OCI-LY3 (cell line): ENCODE data around the gene MEP1B.

ENCODE experiments used
- H2AFZ ChIP-seq: fragments of 200-600, 300-600 bp; shearing (Covaris generic); 2 replicates; pipeline ENCODE4 v1.6.0; 2014; ENCODE audit warnings: antibody characterized with exemption, low read depth, low read length
- H3K27ac ChIP-seq: fragments of 200-600, 300-600 bp; sonication (generic); 2 replicates; pipeline ENCODE4 v1.5.1; 2014; ENCODE audit warnings: mild to moderate bottlenecking, low read length, moderate library complexity, mixed read lengths
- H3K27me3 ChIP-seq: fragments of 200-600, 300-600 bp; sonication (generic); 2 replicates; pipeline ENCODE4 v1.6.1; 2014; ENCODE audit warnings: low read depth, low read length, mixed read lengths
- H3K36me3 ChIP-seq: fragments of 200-600, 300-600 bp; sonication (generic); replicated peaks from 2 replicates; pipeline ENCODE3; 2014; ENCODE audit warnings: low read depth, low read length, mixed read lengths
- H3K4me1 ChIP-seq: fragments of 300-600, 200-600 bp; sonication (generic); 2 replicates; pipeline ENCODE4 v1.6.1; 2014; ENCODE audit warnings: low read length, mixed read lengths
- H3K4me2 ChIP-seq: fragments of 200-600, 300-600 bp; sonication (generic); 2 replicates; pipeline ENCODE4 v1.6.1; 2014; ENCODE audit warnings: low read length, mixed read lengths
- H3K4me3 ChIP-seq: fragments of 300-600, 200-600 bp; sonication (generic); 2 replicates; pipeline ENCODE4 v1.5.1; 2014; ENCODE audit warnings: antibody characterized with exemption, mild to moderate bottlenecking, low read length, moderate library complexity
- H3K79me2 ChIP-seq: fragments of 300-600, 200-600 bp; shearing (Covaris generic); 2 replicates; pipeline ENCODE4 v1.6.1; 2014; ENCODE audit warnings: mild to moderate bottlenecking, low read length, mixed read lengths
- H3K9ac ChIP-seq: fragments of 300-600, 200-600 bp; shearing (Covaris generic); 2 replicates; pipeline ENCODE4 v1.6.0; 2014; ENCODE audit warnings: mild to moderate bottlenecking, low read length, moderate library complexity
- H3K9me3 ChIP-seq: fragments of 200-600, 300-600 bp; shearing (Covaris generic); 2 replicates; pipeline ENCODE4 v1.6.1; 2014; ENCODE audit warnings: low read length, mixed read lengths; ENCODE audit not compliant: insufficient read depth
- H4K20me1 ChIP-seq: fragments of 200-600, 300-600 bp; sonication (generic); 2 replicates; pipeline ENCODE4 v1.6.1; 2016; ENCODE audit warnings: low read length, mixed read lengths; ENCODE audit not compliant: insufficient read depth
- EZH2phosphoT487 ChIP-seq: fragments of 200-600 bp; shearing (Covaris generic); IDR thresholded peaks from 2 replicates; pipeline ENCODE4 v1.6.1; 2018; ENCODE audit warnings: antibody characterized with exemption, mixed run types, low read depth
- TF ChIP-seq, protein P1 (sequence below): fragments of 200-600, 300-600 bp; sonication (generic); IDR thresholded peaks from 2 replicates; pipeline ENCODE4 v1.5.1; 2014; ENCODE audit warnings: antibody characterized with exemption, low read length, low read depth

The MEP1B gene

DNA sequence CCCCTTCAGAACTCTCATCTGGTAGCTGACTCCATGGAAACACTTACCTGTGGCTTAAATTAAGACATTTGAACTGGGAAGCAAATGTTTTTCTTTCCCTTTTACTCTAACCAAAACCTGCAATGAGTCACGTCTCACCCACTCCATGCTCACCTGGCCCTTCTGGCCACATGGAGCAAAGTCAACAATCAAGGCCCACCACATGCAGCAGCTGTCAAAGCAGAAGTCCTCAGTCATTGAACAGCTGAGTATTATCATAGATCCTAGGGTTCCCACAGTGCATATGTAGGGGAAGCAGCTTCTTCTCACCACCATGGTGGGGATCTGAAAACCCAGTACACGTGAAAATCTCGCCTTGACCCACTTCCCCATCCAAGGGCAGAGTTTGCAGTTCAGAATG, 12.3 kb upstream of the MEP1B start:
- no peaks in the 10 kb centered on the region for H4K20me1 ChIP-seq
- no peaks in the 10 kb centered on the region for H3K36me3 ChIP-seq
- no peak overlapping the region for H3K27ac ChIP-seq
- no peaks in the 10 kb centered on the region for H3K9me3 ChIP-seq
- no peaks in the 10 kb centered on the region for H3K27me3 ChIP-seq
- H3K4me1 ChIP-seq, result peaks cover 7% of the 10 kb centered on the region; the same call in 1 of the 2 replicates
- H3K4me2 ChIP-seq, result no peak overlapping the region
- no peak overlapping the region for H3K9ac ChIP-seq
- H3K79me2 ChIP-seq, result no peaks in the 10 kb centered on the region
- TF ChIP-seq, protein P1, sequence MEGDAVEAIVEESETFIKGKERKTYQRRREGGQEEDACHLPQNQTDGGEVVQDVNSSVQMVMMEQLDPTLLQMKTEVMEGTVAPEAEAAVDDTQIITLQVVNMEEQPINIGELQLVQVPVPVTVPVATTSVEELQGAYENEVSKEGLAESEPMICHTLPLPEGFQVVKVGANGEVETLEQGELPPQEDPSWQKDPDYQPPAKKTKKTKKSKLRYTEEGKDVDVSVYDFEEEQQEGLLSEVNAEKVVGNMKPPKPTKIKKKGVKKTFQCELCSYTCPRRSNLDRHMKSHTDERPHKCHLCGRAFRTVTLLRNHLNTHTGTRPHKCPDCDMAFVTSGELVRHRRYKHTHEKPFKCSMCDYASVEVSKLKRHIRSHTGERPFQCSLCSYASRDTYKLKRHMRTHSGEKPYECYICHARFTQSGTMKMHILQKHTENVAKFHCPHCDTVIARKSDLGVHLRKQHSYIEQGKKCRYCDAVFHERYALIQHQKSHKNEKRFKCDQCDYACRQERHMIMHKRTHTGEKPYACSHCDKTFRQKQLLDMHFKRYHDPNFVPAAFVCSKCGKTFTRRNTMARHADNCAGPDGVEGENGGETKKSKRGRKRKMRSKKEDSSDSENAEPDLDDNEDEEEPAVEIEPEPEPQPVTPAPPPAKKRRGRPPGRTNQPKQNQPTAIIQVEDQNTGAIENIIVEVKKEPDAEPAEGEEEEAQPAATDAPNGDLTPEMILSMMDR, result no peak
- TF ChIP-seq EZH2phosphoT487, result no peak
- no peak overlapping the region for H3K4me3 ChIP-seq
- no peak overlapping the region for H2AFZ ChIP-seq

DNA sequence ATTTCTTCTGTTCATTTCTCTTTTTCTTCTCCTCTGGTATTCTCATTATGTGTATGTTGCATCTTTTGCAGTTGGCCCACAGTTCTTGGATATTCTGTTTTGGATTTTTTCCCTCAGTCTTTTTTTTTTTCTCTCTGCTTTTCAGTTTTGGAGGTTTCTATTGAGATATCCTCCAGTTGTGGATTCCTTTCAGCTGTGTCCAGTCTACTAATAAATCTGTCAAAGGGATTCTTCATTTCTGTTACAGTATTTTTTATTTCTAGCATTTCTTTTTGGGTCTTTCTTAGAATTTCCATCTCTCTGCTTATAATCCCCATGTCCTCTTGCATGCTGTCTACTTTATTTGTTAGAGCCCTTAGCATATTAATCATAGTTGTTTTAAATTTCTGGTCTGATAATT, 6.3 kb upstream of the MEP1B start:
- Histone ChIP-seq H3K36me3 (no peaks in the 10 kb centered on the region), H3K4me3 (no peak overlapping the region), H3K79me2 (no peaks in the 10 kb centered on the region), H3K4me2 (no peak overlapping the region), H3K4me1 (no peaks in the 10 kb centered on the region), H3K9me3 (peaks cover 16% of the 10 kb centered on the region), H3K9ac (no peak overlapping the region), H3K27me3 (no peaks in the 10 kb centered on the region), H4K20me1 (no peaks in the 10 kb centered on the region), H2AFZ (no peak overlapping the region), H3K27ac (no peak overlapping the region)
- TF ChIP-seq EZH2phosphoT487, result no peak
- TF ChIP-seq, protein P1, result no peak

DNA sequence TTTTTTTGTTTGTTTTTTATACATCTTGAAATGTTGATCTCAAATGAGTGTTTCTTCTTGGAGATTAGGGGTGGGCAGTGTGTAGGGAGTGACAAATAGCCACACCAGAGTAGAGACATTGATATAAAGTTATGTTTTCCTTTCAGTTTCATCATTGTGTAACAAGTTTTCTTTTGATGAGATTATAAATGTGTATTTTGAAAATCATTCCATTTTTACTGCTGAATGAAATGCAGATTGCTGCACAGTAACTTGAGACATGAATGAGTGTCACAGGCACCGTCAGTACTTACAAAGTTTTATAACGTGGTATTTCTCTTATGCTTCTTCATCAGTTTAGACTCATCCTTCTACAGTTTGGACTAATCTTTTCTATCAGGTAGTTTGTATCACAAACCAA, 370 bp downstream of the MEP1B start:
- no peak overlapping the region for H3K9ac ChIP-seq
- no peak overlapping the region for H3K27ac ChIP-seq
- H3K4me1 ChIP-seq, result no peaks in the 10 kb centered on the region
- no peaks in the 10 kb centered on the region for H3K79me2 ChIP-seq
- H2AFZ ChIP-seq, result no peak overlapping the region
- TF ChIP-seq, protein P1, result no peak
- TF ChIP-seq EZH2phosphoT487, result no peak
- no peak overlapping the region for H3K4me3 ChIP-seq
- no peaks in the 10 kb centered on the region for H4K20me1 ChIP-seq
- no peaks in the 10 kb centered on the region for H3K27me3 ChIP-seq
- H3K36me3 ChIP-seq, result no peaks in the 10 kb centered on the region
- no peaks in the 10 kb centered on the region for H3K9me3 ChIP-seq
- no peak overlapping the region for H3K4me2 ChIP-seq

DNA sequence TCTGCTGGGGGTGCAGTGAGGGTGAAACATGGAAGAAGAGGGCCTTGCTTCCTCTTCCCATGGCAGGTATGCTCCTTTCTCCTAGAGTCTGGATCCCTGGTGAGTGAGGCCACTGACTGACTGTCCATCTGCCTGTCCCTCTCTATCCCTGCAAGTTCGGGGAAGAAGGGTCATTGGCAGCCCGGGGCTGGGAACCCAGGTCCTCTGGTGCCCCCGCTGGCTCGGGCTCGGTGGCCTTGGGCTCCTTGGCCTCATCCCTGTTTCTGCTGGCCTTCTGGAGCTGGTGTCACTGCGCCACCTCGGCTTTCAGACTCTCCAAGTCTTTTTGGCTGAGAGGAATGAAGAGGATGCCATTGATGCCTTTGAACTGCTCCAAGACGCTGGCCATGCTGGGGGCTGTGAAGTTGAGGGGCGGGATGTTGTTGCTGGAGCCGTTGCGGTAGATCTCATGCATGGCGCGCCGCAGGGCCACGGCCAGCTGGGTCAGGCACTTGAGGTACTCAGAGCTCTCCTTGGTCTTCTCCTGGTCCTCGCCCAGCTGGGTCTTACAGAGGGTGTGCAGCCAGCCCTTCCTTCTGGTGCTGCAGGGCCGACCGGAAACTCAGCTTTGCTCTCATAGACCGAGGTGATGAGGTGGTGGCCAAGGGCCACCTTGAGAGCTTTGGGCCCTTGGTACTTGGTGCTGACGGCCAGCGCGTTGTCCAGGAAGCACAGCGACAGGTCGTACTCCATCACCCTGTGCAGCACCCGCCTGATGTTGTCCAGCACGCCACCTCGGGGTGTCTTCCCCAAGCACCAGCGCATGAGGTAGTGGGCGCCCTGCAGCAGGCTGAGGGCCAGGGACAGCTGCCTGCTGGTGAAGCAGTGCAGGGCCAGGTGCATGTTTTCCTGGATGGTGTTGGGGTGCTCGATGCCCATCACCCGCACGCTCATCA, 6.3 kb downstream of the MEP1B start:
- Histone ChIP-seq H3K27ac (no peak overlapping the region), H3K9me3 (no peaks in the 10 kb centered on the region), H2AFZ (no peak overlapping the region), H4K20me1 (no peaks in the 10 kb centered on the region), H3K27me3 (no peaks in the 10 kb centered on the region), H3K36me3 (no peaks in the 10 kb centered on the region), H3K4me1 (no peaks in the 10 kb centered on the region), H3K4me3 (no peak overlapping the region), H3K4me2 (no peak overlapping the region), H3K79me2 (no peaks in the 10 kb centered on the region), H3K9ac (no peak overlapping the region)
- TF ChIP-seq EZH2phosphoT487, result no peak
- TF ChIP-seq, protein P1, result no peak
